SK-N-SH treated with all-trans-retinoic acid at 6 μM for 48 hours (cell line): Measurements from ENCODE around the gene PACRGL.

Experiments used
- ARNTL ChIP-seq: fragments of 450-650 bp; formaldehyde crosslinking; IDR thresholded peaks from 2 replicates; pipeline ENCODE4 v1.5.0; 2020; ENCODE audit warnings: low read depth, mild to moderate bottlenecking, moderate library complexity, borderline replicate concordance
- ESRRG ChIP-seq: fragments of 250-450 bp; sonication (Bioruptor Pico); IDR thresholded peaks from 2 replicates; pipeline ENCODE4 v1.6.1; 2021; ENCODE audit warnings: mild to moderate bottlenecking
- ISL1 ChIP-seq: fragments of 250-450 bp; sonication (Bioruptor Pico); IDR thresholded peaks from 2 replicates; pipeline ENCODE4 v2.1.2; 2022; ENCODE audit warnings: mild to moderate bottlenecking, moderate library complexity
- OSR1 ChIP-seq: fragments of 250-450 bp; sonication (Bioruptor Pico); IDR thresholded peaks from 2 replicates; pipeline ENCODE4 v1.8.0; 2022; ENCODE audit warnings: moderate library complexity, mild to moderate bottlenecking, inconsistent platforms
- PPARA ChIP-seq: fragments of 250-450 bp; sonication (Bioruptor Pico); IDR thresholded peaks from 2 replicates; pipeline ENCODE4 v1.5.0; 2020; ENCODE audit warnings: mild to moderate bottlenecking, borderline replicate concordance
- RARB ChIP-seq: fragments of 250-450 bp; sonication (Bioruptor Pico); IDR thresholded peaks from 2 replicates; pipeline ENCODE4 v1.8.0; 2021; ENCODE audit warnings: mild to moderate bottlenecking, moderate library complexity
- TOX ChIP-seq: fragments of 250-450 bp; sonication (Bioruptor Pico); IDR thresholded peaks from 2 replicates; pipeline ENCODE4 v1.8.0; 2021; ENCODE audit warnings: mild to moderate bottlenecking, moderate library complexity, borderline replicate concordance
- ZNF565 ChIP-seq: fragments of 450-650 bp; formaldehyde crosslinking; conservative IDR thresholded peaks from 2 replicates; pipeline ENCODE4 v1.5.0; 2020; ENCODE audit warnings: low read depth, mild to moderate bottlenecking, moderate library complexity
- TF ChIP-seq, protein P1 (sequence below): fragments of 250-450 bp; sonication (Bioruptor Pico); IDR thresholded peaks from 2 replicates; pipeline ENCODE4 v1.8.0; 2020; ENCODE audit warnings: mild to moderate bottlenecking, moderate library complexity, borderline replicate concordance
- TF ChIP-seq, protein P2 (sequence below): fragments of 250-450 bp; sonication (Bioruptor Pico); IDR thresholded peaks from 2 replicates; pipeline ENCODE4 v1.5.1; 2020; ENCODE audit warnings: low read depth, mild to moderate bottlenecking, moderate library complexity

DNA sequence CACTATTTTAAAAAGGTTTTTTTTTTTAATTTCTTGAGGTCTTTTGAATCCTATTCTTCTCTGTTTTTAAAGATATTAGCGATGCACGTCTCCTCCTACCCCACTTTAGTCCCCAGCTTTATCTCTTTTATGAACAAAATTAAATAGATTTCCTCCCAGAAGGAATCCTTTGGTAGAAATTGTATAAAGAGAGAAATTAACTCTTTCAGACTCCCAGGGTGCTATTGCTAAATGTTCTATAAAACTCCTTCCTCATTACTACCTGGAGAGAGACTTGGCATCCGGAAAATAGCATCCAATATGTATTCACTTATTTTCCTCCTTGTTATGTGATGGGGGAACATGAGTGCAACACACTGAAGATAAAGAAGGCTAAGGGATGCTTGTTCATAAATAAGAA lies 16.5 kb upstream of the PACRGL start:
- TF ChIP-seq, protein P1, sequence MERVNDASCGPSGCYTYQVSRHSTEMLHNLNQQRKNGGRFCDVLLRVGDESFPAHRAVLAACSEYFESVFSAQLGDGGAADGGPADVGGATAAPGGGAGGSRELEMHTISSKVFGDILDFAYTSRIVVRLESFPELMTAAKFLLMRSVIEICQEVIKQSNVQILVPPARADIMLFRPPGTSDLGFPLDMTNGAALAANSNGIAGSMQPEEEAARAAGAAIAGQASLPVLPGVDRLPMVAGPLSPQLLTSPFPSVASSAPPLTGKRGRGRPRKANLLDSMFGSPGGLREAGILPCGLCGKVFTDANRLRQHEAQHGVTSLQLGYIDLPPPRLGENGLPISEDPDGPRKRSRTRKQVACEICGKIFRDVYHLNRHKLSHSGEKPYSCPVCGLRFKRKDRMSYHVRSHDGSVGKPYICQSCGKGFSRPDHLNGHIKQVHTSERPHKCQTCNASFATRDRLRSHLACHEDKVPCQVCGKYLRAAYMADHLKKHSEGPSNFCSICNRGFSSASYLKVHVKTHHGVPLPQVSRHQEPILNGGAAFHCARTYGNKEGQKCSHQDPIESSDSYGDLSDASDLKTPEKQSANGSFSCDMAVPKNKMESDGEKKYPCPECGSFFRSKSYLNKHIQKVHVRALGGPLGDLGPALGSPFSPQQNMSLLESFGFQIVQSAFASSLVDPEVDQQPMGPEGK (CRISPR knock-in tag): no peak
- TF ChIP-seq ARNTL: no peak
- TF ChIP-seq, protein P2, sequence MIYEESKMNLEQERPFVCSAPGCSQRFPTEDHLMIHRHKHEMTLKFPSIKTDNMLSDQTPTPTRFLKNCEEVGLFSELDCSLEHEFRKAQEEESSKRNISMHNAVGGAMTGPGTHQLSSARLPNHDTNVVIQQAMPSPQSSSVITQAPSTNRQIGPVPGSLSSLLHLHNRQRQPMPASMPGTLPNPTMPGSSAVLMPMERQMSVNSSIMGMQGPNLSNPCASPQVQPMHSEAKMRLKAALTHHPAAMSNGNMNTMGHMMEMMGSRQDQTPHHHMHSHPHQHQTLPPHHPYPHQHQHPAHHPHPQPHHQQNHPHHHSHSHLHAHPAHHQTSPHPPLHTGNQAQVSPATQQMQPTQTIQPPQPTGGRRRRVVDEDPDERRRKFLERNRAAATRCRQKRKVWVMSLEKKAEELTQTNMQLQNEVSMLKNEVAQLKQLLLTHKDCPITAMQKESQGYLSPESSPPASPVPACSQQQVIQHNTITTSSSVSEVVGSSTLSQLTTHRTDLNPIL: no peak
- no peak for TF ChIP-seq RARB
- no peak for TF ChIP-seq ESRRG (CRISPR knock-in tag)
- no peak for TF ChIP-seq TOX (CRISPR knock-in tag)
- no peak for TF ChIP-seq PPARA (CRISPR knock-in tag)
- no peak for TF ChIP-seq OSR1 (CRISPR knock-in tag)
- TF ChIP-seq ZNF565 (CRISPR knock-in tag): no peak
- no peak for TF ChIP-seq ISL1 (CRISPR knock-in tag)
